ENCODE data around the gene FAM50B.

FAM50B gene

DNA sequence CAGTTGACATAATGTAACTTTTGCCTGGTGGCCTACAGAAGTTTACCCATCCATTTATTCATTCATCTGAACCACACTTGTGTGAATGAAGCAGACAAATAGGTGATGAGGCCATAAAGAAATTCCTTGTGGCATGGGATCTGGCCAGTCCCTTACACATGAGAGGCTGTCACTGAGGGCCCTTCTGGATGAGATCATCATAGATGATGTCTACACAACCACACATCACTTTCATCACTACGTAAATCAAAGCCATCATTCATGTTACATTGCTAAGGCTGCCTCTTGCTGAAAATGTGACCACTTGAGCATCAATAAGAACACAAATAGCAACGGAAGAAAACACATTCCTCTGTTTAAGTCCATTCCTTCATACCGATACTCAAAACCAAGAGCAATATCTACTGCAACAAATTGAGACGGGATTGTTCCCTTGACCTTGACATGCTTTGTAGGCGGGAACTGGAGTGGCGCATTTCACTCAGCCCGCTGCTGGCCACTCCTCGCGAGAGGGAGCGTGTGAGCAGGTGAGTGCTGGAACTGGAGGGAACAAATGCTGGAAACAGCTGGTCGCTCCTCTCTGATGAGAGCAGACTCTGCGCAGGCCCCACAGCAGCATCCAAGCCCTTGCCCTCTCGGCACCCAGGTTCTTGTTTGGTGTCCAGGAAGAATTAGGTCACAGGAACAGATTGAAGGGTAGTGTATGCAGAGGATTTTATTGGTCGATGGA lies 49.3 kb downstream of the FAM50B start:
- DNase-seq, result no peak

DNA sequence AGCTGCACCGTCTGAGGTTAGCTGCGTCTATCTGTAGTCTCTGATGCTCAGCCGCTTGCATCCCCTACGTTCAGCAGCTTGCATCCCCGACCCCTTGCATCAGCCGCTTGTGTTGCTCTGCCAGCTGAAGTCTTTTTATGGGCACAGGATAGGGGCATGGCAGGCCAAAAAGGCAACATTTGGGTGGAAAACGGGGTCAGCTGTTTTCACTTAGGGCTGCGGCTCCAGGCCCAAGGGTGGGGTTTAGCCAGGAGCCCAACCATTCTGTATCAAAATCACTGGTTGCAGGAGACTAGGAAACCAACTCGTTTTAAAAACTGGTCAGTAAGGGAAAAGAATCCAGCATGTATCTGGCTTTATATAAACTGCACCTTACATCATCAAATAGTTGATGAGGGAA lies 49.9 kb downstream of the FAM50B start:
- no peak for DNase-seq

DNA sequence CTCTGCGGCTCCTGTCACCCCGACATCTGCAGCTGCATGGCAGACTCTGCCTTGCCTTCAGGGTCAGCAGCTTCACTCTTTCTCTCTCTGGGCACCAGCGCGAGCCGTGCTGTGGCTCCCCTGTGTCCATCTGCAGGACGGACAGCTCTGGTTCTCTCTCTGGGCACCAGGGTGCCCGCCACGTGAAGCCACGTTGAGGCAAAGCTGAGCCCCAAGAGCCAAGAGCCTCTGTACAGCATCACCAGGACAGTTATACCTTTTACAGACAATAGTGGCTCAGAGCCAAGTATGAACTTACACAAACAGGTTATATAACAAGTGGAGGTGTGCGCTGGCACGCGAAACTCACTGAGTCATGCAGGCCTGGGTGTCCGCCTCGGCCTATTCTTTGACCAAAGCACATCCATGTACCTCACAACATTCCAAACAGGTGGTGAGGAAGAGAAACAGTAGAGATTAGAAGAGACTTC lies 50.8 kb downstream of the FAM50B start:
- DNase-seq, result no peak
